Heart left ventricle (tissue), 13 donors: ENCODE data around the gene TSC22D1.

ENCODE experiments used
- CTCF ChIP-seq, 12 donors: fragments of 200-600 bp; sonication (generic) in 4 of 12; IDR thresholded peaks; one replicate each; pipeline versions ENCODE4 v1.5.0 to v1.8.0; 2018 to 2022; ENCODE audit warnings: antibody characterized with exemption in 12 of 12, mild to moderate bottlenecking in 5 of 12
- POLR2A ChIP-seq, 2 donors: fragments of 450-650 bp; IDR thresholded peaks; one replicate each; pipeline ENCODE4 v1.6.1; 2017; ENCODE audit warnings: antibody characterized with exemption in 2 of 2, mild to moderate bottlenecking in 2 of 2, moderate library complexity in 2 of 2
- donor health status: ischemic (EF 13 %, LVEDD 7.1; RV severe dilation, severe dysfunction).
- donor health status: DM: no; HTN: yes; CAD: no.
- donor health status: DM: no; HTN: no; CAD: no.
- donor health status: ischemic (EF 25% LVEDD 6.9; RV normal size, moderate dysfunction).
- donor health status: ischemic (EF 25% LVEDD 5.7; RV mildly dilated, moderate dysfunction).
- donor health status: ischemic (EF 35%, LVEDD 5.7; RV mildly dilated, moderate dysfunction).
- donor health status: nonischemic (EF 11% LVEDD 7.7; RV severe dilation, severe dysfunction).
- donor health status: DM: yes; HTN: yes; CAD: no.
- donor health status: PGD.
- donor health status: ischemic (EF 29% LVEDD 5.4; RV normal size, mild dysfunction).
- donor health status: nonischemic (EF 23%, LVEDD 6.1; RV moderate dilation, normal function).

DNA sequence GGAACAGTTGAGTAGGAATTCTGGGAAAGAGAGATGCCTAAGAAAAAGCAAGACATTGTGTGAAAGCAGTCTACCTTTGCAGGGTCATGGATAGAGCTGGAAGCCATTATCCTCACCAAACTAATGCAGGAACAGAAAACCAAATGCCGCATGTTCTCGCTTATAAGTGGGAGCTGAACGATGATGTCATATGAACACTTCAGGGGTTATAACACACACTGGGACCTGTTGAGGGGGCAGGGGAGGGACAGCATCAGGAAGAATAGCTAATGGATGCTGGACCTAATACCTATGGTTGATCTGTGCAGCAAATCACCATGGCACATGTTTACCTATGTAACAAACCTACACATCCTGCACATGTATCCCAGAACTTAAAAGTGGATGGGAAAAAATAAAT lies 69.9 kb downstream of the TSC22D1 start:
- TF ChIP-seq POLR2A (IDR thresholded peaks at IDR 0.05) (no peak), CTCF (IDR thresholded peaks at IDR 0.05) (no peak)
